HL-60 (cell line): ENCODE measurements around the gene PITX2.

ENCODE experiments used
- POLR2AphosphoS5 ChIP-seq: IDR thresholded peaks from 2 replicates; pipeline ENCODE4 v1.6.1; 2012; ENCODE audit warnings: low read depth
- SPI1 ChIP-seq: IDR thresholded peaks from 2 replicates; pipeline ENCODE4 v1.6.1; 2012; ENCODE audit warnings: low read depth, mild to moderate bottlenecking, borderline replicate concordance
- TF ChIP-seq, protein P1 (sequence below): IDR thresholded peaks from 2 replicates; pipeline ENCODE4 v1.6.1; 2012; ENCODE audit warnings: low read depth; ENCODE audit not compliant: insufficient replicate concordance
- TF ChIP-seq, protein P2 (sequence below): IDR thresholded peaks from one replicate; pipeline ENCODE4 v1.5.1; 2011; ENCODE audit warnings: low read length, control low read depth, inconsistent platforms; ENCODE audit not compliant: insufficient read depth

DNA sequence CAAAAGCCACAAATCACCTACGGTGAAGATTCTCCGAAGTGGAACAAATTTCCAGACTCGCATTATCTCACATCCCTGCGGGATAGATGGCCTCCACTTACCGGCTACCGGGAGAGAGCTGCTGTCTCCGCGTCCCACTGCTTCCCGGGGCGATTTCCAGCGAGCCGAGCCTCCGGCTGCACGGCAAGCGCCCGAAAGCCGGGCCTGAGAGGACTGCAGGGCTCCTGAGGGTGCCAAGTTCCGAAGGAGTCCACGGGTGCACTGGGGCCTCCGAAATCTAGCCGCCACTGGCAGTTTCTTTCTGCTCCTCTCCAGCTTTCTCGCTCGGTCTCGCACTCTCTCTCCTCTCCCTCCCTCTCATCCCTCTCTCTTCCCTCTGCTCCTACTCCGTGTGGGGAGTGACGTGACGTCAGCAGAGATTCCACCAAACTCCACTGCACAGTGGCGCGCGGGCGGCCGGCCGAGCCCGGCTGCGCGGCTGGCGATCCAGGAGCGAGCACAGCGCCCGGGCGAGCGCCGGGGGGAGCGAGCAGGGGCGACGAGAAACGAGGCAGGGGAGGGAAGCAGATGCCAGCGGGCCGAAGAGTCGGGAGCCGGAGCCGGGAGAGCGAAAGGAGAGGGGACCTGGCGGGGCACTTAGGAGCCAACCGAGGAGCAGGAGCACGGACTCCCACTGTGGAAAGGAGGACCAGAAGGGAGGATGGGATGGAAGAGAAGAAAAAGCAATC, 14.0 kb upstream of the PITX2 start:
- TF ChIP-seq, protein P1, sequence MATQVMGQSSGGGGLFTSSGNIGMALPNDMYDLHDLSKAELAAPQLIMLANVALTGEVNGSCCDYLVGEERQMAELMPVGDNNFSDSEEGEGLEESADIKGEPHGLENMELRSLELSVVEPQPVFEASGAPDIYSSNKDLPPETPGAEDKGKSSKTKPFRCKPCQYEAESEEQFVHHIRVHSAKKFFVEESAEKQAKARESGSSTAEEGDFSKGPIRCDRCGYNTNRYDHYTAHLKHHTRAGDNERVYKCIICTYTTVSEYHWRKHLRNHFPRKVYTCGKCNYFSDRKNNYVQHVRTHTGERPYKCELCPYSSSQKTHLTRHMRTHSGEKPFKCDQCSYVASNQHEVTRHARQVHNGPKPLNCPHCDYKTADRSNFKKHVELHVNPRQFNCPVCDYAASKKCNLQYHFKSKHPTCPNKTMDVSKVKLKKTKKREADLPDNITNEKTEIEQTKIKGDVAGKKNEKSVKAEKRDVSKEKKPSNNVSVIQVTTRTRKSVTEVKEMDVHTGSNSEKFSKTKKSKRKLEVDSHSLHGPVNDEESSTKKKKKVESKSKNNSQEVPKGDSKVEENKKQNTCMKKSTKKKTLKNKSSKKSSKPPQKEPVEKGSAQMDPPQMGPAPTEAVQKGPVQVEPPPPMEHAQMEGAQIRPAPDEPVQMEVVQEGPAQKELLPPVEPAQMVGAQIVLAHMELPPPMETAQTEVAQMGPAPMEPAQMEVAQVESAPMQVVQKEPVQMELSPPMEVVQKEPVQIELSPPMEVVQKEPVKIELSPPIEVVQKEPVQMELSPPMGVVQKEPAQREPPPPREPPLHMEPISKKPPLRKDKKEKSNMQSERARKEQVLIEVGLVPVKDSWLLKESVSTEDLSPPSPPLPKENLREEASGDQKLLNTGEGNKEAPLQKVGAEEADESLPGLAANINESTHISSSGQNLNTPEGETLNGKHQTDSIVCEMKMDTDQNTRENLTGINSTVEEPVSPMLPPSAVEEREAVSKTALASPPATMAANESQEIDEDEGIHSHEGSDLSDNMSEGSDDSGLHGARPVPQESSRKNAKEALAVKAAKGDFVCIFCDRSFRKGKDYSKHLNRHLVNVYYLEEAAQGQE: no peak
- TF ChIP-seq, protein P2, sequence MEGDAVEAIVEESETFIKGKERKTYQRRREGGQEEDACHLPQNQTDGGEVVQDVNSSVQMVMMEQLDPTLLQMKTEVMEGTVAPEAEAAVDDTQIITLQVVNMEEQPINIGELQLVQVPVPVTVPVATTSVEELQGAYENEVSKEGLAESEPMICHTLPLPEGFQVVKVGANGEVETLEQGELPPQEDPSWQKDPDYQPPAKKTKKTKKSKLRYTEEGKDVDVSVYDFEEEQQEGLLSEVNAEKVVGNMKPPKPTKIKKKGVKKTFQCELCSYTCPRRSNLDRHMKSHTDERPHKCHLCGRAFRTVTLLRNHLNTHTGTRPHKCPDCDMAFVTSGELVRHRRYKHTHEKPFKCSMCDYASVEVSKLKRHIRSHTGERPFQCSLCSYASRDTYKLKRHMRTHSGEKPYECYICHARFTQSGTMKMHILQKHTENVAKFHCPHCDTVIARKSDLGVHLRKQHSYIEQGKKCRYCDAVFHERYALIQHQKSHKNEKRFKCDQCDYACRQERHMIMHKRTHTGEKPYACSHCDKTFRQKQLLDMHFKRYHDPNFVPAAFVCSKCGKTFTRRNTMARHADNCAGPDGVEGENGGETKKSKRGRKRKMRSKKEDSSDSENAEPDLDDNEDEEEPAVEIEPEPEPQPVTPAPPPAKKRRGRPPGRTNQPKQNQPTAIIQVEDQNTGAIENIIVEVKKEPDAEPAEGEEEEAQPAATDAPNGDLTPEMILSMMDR: no peak
- TF ChIP-seq POLR2AphosphoS5 (no peak), SPI1 (no peak)
